Epithelial cell of esophagus (primary cell): ENCODE measurements around the gene RAMACL.

ENCODE experiments used
- DNase-seq: peaks from one replicate; pipeline ENCODE4 v3.0.0; 2010; ENCODE audit warnings: low read depth
- H3K4me3 ChIP-seq: 2 replicates; pipeline ENCODE4 v1.5.1; 2011; ENCODE audit warnings: mild to moderate bottlenecking, low read length, control low read depth
- CTCF ChIP-seq: IDR thresholded peaks from 2 replicates; pipeline ENCODE4 v1.5.1; 2011; ENCODE audit warnings: low read depth, mild to moderate bottlenecking, low read length, control low read depth, inconsistent platforms; ENCODE audit not compliant: insufficient read depth; ENCODE audit errors: missing control alignments

The RAMACL gene

GRCh38 chr6:166623318-166623717 lies 36.8 kb upstream of the RAMACL start:
- no peak for TF ChIP-seq CTCF
- H3K4me3 ChIP-seq = no peak overlapping the region
- DNase-seq = peak; percentile 61

- no peak overlapping the region for H3K4me3 ChIP-seq
- peak; percentile 33 for DNase-seq
- TF ChIP-seq CTCF = no peak
Observed at GRCh38 chr6:166621114-166621540, 34.6 kb upstream of the RAMACL start.

GRCh38 chr6:166620478-166621113 lies 34.1 kb upstream of the RAMACL start:
- DNase-seq = no peak
- H3K4me3 ChIP-seq = no peak overlapping the region
- no peak for TF ChIP-seq CTCF

GRCh38 chr6:166619912-166620311 lies 33.4 kb upstream of the RAMACL start:
- peak; percentile 91 for DNase-seq
- no peak overlapping the region for H3K4me3 ChIP-seq
- no peak for TF ChIP-seq CTCF

GRCh38 chr6:166618866-166619761 lies 32.6 kb upstream of the RAMACL start:
- no peak for DNase-seq
- H3K4me3 ChIP-seq = no peak overlapping the region
- TF ChIP-seq CTCF = no peak

- no peak for TF ChIP-seq CTCF
- H3K4me3 ChIP-seq = no peak overlapping the region
- no peak for DNase-seq
Observed at GRCh38 chr6:166618251-166618650, 31.8 kb upstream of the RAMACL start.

GRCh38 chr6:166617359-166617758 lies 30.9 kb upstream of the RAMACL start:
- no peak for TF ChIP-seq CTCF
- H3K4me3 ChIP-seq = no peak overlapping the region
- DNase-seq = no peak
